ENCODE results near the gene C12orf56.
"Not testable (repeated sequence)": the region's sequence is repeated elsewhere in the genome, so short reads cannot be mapped to it uniquely, and the experiment has no call there.

The C12orf56 gene

GRCh38 chr12:64403707-64404469 lies 13.3 kb upstream of the C12orf56 start, which contains the start of gene XPOT:
TSS of gene XPOT (plus strand) at chr12:64404392. CDS start at chr12:64410036, 5,644 bp downstream.
- DNase-seq (peak; percentile 90 to 95), ATAC-seq (peak; percentile 92)
- Mint-ChIP-seq H3K27ac (peak within 1 kb of the TSS; percentile 100), H3K9me3 (peaks cover 0 to 7% of the 10 kb centered on the region in 2 donors), H3K4me3 (peak within 1 kb of the TSS; percentile 97 to 100), H3K27me3 (no peaks in the 10 kb centered on the region), H3K4me1 (peaks cover 52% of the 10 kb centered on the region)

- Mint-ChIP-seq H3K9me3 (peaks cover 0 to 7% of the 10 kb centered on the region in 2 donors), H3K27ac (no peak overlapping the region), H3K4me1 (peaks cover 38% of the 10 kb centered on the region), H3K4me3 (no peak overlapping the region), H3K27me3 (no peaks in the 10 kb centered on the region)
- no peak for DNase-seq
- ATAC-seq = no peak
Measured at GRCh38 chr12:64402181-64402580, 11.6 kb upstream of the C12orf56 start.

GRCh38 chr12:64400041-64400440 lies 9.5 kb upstream of the C12orf56 start:
- Mint-ChIP-seq H3K4me1 (peaks cover 20% of the 10 kb centered on the region), H3K4me3 (no peak overlapping the region), H3K27me3 (no peaks in the 10 kb centered on the region), H3K27ac (no peak overlapping the region), H3K9me3 (peaks cover 0 to 7% of the 10 kb centered on the region in 2 donors)
- no peak for DNase-seq
- no peak for ATAC-seq

- ATAC-seq (no peak), DNase-seq (no peak)
- no peaks in the 10 kb centered on the region for H3K9me3 Mint-ChIP-seq
- no peak overlapping the region for H3K27ac Mint-ChIP-seq
- H3K27me3 Mint-ChIP-seq = peaks cover 8% of the 10 kb centered on the region
- H3K4me3 Mint-ChIP-seq = no peak overlapping the region
- H3K4me1 Mint-ChIP-seq = peaks cover 12% of the 10 kb centered on the region
Measured at GRCh38 chr12:64395739-64396138, 5.2 kb upstream of the C12orf56 start.

GRCh38 chr12:64392221-64392620 lies 1.7 kb upstream of the C12orf56 start:
- DNase-seq (no peak), ATAC-seq (no peak)
- Mint-ChIP-seq H3K4me3 (no peak overlapping the region), H3K27me3 (peaks cover 12% of the 10 kb centered on the region), H3K9me3 (no peaks in the 10 kb centered on the region), H3K4me1 (peaks cover 10% of the 10 kb centered on the region), H3K27ac (no peak overlapping the region)

GRCh38 chr12:64389154-64389553 lies 1.4 kb downstream of the C12orf56 start:
- ATAC-seq = no peak
- Mint-ChIP-seq H3K9me3 (no peaks in the 10 kb centered on the region), H3K4me1 (peaks cover 30% of the 10 kb centered on the region), H3K27ac (no peak overlapping the region), H3K27me3 (peaks cover 12% of the 10 kb centered on the region), H3K4me3 (no peak overlapping the region)
- DNase-seq = no peak

- Mint-ChIP-seq H3K4me1 (peaks cover 34% of the 10 kb centered on the region), H3K4me3 (no peak overlapping the region), H3K9me3 (no peaks in the 10 kb centered on the region), H3K27me3 (peaks cover 12% of the 10 kb centered on the region), H3K27ac (no peak overlapping the region)
- DNase-seq (no peak), ATAC-seq (no peak)
Measured at GRCh38 chr12:64387197-64387816, 3.3 kb downstream of the C12orf56 start.

GRCh38 chr12:64385468-64385867 lies 5.1 kb downstream of the C12orf56 start:
- peak overlapping the region; percentile 80 to 86 for H3K27ac Mint-ChIP-seq
- peaks cover 1% of the 10 kb centered on the region for H3K27me3 Mint-ChIP-seq
- DNase-seq (peak in 1 of 2 donors; percentile 65), ATAC-seq (peak; percentile 90)
- H3K4me1 Mint-ChIP-seq = peaks cover 24% of the 10 kb centered on the region
- peaks cover 10 to 14% of the 10 kb centered on the region in 2 donors for H3K9me3 Mint-ChIP-seq
- peak overlapping the region; percentile 53 to 70 for H3K4me3 Mint-ChIP-seq

GRCh38 chr12:64385019-64385418 lies 5.5 kb downstream of the C12orf56 start:
- Mint-ChIP-seq H3K9me3 (peaks cover 14 to 19% of the 10 kb centered on the region in 2 donors), H3K4me1 (peaks cover 23% of the 10 kb centered on the region), H3K27ac (peak overlapping the region in 1 of 2 donors; percentile 13), H3K4me3 (peak overlapping the region; percentile 21 to 53), H3K27me3 (no peaks in the 10 kb centered on the region)
- DNase-seq (no peak), ATAC-seq (peak; percentile 24)

GRCh38 chr12:64383675-64384074 lies 6.9 kb downstream of the C12orf56 start:
- Mint-ChIP-seq H3K27ac (no peak overlapping the region), H3K27me3 (no peaks in the 10 kb centered on the region), H3K9me3 (peaks cover 14 to 19% of the 10 kb centered on the region in 2 donors), H3K4me3 (no peak overlapping the region), H3K4me1 (peaks cover 23% of the 10 kb centered on the region)
- DNase-seq (no peak), ATAC-seq (no peak)

- Mint-ChIP-seq H3K27me3 (no peaks in the 10 kb centered on the region), H3K9me3 (no peaks in the 10 kb centered on the region)
Measured at GRCh38 chr12:64362721-64363305, 27.7 kb downstream of the C12orf56 start.

GRCh38 chr12:64361173-64361572 lies 29.4 kb downstream of the C12orf56 start:
- H3K27me3 Mint-ChIP-seq, ATAC-seq, H3K4me3 Mint-ChIP-seq, H3K4me1 Mint-ChIP-seq, H3K27ac Mint-ChIP-seq, DNase-seq, H3K9me3 Mint-ChIP-seq: not testable (repeated sequence)

More at GRCh38 chr12:64362721-64363305, 27.7 kb downstream of the C12orf56 start:
- no peak for DNase-seq
- H3K4me3 Mint-ChIP-seq = no peak overlapping the region
- ATAC-seq = no peak
- H3K27ac Mint-ChIP-seq = no peak overlapping the region
- no peaks in the 10 kb centered on the region for H3K4me1 Mint-ChIP-seq

- not testable (repeated sequence) for H3K4me1 Mint-ChIP-seq, DNase-seq, ATAC-seq, H3K27me3 Mint-ChIP-seq, H3K27ac Mint-ChIP-seq, H3K4me3 Mint-ChIP-seq
- H3K9me3 Mint-ChIP-seq = peaks cover 6 to 15% of the 10 kb centered on the region in 2 donors
Measured at GRCh38 chr12:64356209-64356608, 34.3 kb downstream of the C12orf56 start.

- no peak for ATAC-seq
- H3K27me3 Mint-ChIP-seq = no peaks in the 10 kb centered on the region
Measured at GRCh38 chr12:64352181-64352580, 38.4 kb downstream of the C12orf56 start.

GRCh38 chr12:64351265-64351664 lies 39.3 kb downstream of the C12orf56 start:
- H3K27me3 Mint-ChIP-seq = no peaks in the 10 kb centered on the region
- no peak overlapping the region for H3K4me3 Mint-ChIP-seq

More at GRCh38 chr12:64352181-64352580, 38.4 kb downstream of the C12orf56 start:
- no peaks in the 10 kb centered on the region for H3K4me1 Mint-ChIP-seq
- H3K9me3 Mint-ChIP-seq = peaks cover 6 to 15% of the 10 kb centered on the region in 2 donors
- no peak for DNase-seq
- H3K27ac Mint-ChIP-seq = no peak overlapping the region
- no peak overlapping the region for H3K4me3 Mint-ChIP-seq

GRCh38 chr12:64347630-64348029 lies 42.9 kb downstream of the C12orf56 start:
- H3K9me3 Mint-ChIP-seq = peaks cover 6 to 15% of the 10 kb centered on the region in 2 donors
- DNase-seq (no peak), ATAC-seq (no peak)
- H3K27ac Mint-ChIP-seq = no peak overlapping the region
- no peak overlapping the region for H3K4me3 Mint-ChIP-seq
- H3K4me1 Mint-ChIP-seq = no peaks in the 10 kb centered on the region
- no peaks in the 10 kb centered on the region for H3K27me3 Mint-ChIP-seq

More at GRCh38 chr12:64351265-64351664, 39.3 kb downstream of the C12orf56 start:
- no peak for ATAC-seq
- Mint-ChIP-seq H3K9me3 (peaks cover 1 to 9% of the 10 kb centered on the region in 2 donors), H3K4me1 (no peaks in the 10 kb centered on the region), H3K27ac (no peak overlapping the region)
- no peak for DNase-seq
